Measurements from ENCODE around the gene CD4.
"Not testable (repeated sequence)": the region's sequence is repeated elsewhere in the genome, so short reads cannot be mapped to it uniquely, and the experiment has no call there.

The CD4 gene

DNA sequence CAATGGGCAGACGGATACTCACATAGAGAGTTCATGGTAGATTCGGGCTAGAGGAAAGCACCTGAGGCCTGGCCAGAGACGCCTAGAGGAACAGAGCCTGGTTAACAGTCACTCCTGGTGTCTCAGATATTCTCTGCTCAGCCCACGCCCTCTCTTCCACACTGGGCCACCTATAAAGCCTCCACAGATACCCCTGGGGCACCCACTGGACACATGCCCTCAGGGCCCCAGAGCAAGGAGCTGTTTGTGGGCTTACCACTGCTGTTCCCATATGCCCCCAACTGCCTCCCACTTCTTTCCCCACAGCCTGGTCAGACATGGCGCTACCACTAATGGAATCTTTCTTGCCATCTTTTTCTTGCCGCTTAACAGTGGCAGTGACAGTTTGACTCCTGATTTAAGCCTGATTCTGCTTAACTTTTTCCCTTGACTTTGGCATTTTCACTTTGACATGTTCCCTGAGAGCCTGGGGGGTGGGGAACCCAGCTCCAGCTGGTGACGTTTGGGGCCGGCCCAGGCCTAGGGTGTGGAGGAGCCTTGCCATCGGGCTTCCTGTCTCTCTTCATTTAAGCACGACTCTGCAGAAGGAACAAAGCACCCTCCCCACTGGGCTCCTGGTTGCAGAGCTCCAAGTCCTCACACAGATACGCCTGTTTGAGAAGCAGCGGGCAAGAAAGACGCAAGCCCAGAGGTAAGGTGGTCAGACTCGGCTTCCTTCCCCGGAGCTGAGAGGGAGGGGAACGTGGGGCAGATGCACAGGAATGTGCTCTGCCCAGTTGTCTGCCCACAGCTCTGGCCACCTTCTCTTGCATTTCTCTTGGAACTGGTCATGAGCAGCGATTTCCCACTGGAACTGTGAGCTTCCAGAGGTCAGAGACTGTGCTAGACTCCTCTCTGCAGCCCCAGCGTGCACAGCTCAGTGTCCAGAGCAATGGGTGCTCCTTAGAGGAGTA lies at the start of gene CD4:
TSS of gene CD4 (plus strand) at position 557 of the 953 bp plus-strand sequence. CDS start 10,611 bp downstream, outside the sequence.
- no peak for FAIRE-seq

GRCh38 chr12:6742080-6742479 lies 47.2 kb upstream of the CD4 start:
- FAIRE-seq: not testable (repeated sequence)

GRCh38 chr12:6742834-6743233 lies 46.5 kb upstream of the CD4 start:
- FAIRE-seq: no peak

GRCh38 chr12:6743300-6743699 lies 46.0 kb upstream of the CD4 start:
- not testable (repeated sequence) for FAIRE-seq

- no peak for FAIRE-seq
These were observed 43.4 kb upstream of the CD4 start for GRCh38 chr12:6745741-6746525.

DNA sequence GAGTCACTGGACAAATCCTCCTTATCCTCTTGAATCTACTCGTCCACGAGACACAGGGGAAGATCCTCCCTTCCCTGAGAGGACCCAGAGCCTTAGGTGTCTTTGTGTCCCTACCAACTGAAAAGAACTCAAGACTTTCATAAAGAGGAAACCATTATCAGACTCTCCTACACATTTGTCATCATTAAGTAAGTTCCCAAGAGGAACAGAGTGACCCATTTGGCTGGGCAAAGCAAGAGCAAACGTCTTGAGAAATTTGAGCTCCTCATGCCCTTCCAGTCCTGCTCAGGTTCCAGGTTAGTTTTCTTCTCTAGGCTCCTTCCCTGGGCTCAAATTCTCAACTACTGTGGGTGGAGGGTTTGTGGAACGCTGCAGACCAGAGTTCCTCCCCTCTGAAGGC lies 42.1 kb upstream of the CD4 start:
- no peak for FAIRE-seq

DNA sequence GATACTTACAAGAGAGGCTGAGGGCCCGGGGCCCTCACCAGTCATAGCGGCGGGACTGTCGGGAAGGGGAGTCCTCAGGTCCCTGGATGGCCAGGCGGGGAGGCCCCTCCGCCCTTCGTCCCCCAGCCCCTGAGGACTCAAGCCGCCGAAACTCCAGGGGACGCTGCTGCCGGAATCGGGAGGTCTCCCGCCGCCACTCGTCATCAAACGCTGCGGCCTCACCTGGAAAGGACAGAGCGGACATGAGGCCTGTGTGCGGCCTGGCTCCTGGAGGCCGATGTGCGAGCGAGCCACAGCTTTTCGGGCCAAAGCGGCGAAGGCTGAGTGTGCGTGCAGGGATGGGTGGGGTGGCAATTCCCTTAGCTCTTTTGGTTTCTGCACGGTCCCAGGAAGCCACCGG lies 40.6 kb upstream of the CD4 start:
- no peak for FAIRE-seq

DNA sequence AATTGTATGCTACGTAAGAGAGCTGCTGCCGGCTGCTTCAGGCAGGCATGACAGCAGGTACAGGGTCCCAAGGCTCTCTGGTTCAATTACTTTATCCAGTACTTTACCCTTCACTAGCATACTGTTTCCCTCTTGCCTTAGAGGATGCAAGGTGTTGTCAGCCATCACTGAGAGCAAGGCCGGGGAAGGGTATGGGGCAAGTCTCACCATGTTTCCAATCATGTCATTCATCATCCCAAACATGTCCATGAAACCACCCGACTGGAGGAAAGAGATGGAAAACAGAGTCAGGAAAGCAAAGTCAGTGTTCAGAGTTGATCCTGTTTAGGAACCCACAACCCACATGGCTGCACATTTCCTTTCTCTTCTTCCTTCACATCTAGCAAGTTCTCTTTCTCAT lies 38.8 kb upstream of the CD4 start:
- FAIRE-seq: no peak

GRCh38 chr12:6751767-6752166 lies 37.6 kb upstream of the CD4 start:
- no peak for FAIRE-seq

DNA sequence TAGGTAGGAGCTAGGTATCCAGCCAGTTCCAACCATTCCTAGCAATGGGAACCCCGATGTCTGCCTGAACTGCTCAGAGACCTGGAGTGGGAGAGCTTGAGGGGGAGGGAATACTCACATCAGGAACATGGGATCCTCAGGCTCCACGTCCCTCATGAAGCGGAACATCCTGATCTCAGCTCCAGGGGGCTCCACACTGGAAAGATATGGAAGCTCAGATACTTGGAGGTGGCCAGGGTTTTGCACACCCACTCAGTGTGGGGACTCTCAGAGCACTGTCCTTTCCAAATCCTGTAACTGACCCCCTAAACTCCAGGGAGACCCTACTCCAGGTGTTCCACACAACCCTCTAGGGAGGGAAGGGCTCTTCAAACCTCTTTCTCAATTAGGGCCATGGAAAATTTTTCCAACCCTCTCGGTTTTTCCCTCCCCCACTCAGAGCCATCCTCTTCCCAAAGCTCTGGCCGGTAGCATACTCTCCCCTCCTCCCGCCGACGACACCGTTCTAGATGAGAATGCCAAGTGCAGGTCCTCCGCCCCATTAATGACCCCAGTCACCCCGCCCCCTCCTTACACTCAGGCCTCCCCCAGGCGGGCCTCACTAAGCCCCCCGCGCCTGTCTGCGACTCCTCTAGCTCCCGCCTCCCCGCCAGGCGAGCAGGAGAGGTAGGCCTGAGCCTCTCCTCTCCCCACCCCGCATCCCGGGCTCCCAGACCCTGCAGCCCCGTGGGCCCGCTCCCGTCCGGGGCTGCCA lies 37.0 kb upstream of the CD4 start:
- no peak for FAIRE-seq

DNA sequence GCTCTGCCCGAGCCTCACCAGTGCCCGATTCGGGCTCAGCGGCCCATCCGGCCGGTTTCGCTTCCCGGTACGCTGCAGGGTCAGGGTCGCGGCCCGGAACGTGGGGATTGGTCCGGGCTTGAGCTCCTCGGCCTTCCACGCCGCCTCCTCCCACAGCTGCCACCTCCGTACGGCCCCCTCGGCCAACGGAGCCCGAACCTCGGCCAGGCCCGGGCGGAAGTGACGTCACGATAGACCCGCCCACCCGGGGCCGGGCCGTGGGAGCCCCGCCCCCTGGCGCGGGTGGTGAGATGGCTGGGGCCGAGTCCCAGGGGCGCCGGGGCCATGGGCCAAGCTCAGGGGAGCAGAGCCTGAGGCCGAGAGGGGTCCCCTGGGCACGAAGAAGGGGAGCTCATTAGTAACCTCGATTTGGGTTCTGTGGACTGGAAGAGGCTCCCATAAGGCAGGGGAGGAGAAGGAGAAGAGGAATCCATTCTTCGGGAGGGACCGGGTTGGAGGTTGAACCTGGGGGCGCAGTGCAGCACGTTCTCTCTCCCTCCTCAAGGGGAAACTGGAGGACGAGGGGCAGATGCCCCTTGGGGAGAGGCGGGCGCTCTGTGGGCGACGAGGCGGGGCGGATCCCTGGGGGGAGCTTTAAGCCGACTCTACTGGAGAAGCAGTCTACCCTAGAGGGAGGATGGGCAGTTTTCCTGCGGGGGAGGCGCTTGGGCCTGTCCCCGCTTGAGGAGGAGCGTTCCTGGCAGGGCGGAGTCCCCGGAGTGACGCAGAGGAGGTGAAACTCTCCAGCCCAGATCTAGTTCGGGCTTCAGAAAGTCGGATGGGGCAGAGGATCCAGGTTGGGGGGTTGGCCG lies 36.2 kb upstream of the CD4 start, which contains the start of gene MLF2:
TSS of gene MLF2 (minus strand) at position 221 of the 851 bp plus-strand sequence. CDS start 807 bp downstream, outside the sequence.
- FAIRE-seq: peak; percentile 99

DNA sequence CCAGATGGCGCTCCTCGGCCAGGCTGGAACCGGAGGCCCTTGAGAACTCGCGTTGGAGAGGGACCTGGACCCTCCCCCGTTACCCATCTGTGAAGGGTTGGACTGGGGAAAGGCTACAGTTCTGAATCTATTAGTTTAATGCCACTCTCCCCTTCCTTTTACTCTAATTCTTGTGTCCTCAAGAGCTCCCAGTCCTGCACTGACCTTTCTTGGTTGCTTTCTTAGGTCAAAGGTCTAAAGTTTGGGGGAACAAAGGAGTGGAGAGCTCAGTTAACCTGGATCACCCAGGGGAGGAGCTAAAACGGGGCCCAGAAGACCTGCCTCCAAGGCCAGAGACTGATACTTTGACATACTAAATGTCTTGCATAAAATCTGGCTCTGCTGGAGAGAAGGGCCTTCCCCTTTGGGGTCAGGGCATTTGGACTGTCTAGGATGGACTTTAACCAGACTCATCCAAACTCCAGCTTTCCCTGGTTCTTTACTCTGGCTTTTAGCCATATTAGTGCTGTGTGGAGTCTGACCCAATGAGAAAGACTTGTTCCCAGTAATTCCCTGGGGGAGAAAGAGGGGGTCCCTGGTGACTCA lies 35.5 kb upstream of the CD4 start:
- FAIRE-seq: no peak

DNA sequence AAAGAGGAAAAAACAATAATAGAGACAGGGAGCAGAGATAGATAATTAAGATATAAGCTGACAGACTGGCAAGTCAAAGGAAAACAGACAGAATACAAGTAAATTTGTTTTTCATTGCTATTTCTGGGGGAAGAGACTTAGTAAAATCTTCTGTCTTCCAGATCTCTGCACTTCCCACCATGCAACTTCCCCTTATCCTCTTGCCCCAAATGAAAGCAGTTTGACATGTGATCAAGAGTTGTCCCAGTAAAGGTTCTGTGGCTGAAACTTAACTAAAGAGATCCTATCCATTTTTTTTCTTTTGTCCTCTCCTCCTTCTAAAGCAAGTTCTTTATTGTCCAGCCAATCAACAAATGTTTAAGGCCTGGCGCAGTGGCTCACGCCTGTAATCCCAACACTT lies 34.9 kb upstream of the CD4 start:
- FAIRE-seq: no peak

GRCh38 chr12:6757028-6757690 lies 32.2 kb upstream of the CD4 start:
- no peak for FAIRE-seq

DNA sequence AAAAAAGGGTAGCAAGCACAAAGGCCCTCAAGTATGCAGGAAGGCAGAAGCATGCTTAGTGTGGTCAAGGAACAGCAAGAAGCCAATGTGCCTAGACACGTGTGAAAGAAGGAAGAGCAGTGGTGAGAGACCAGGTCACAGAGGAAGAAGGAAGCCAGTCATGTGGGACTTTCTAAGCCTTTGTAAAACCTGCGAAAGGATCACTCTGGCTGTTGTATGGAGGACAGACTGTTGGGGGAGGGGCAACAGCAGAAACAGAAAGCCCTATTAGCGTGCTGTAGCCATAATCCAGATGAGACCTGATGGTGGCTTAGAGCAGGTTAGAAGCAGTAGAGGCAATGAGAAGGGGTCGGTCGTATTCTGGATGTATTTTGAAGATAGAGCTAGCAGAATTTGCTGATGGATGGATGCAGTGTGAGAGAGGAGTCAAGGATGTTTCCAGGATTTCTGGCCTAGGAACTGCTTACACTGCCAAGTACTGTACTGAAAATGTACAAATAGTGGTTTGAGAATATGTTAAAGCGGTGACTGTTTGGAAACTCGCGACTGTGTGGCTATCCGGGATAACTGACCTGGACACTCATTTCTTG lies 30.7 kb upstream of the CD4 start:
- FAIRE-seq: no peak

DNA sequence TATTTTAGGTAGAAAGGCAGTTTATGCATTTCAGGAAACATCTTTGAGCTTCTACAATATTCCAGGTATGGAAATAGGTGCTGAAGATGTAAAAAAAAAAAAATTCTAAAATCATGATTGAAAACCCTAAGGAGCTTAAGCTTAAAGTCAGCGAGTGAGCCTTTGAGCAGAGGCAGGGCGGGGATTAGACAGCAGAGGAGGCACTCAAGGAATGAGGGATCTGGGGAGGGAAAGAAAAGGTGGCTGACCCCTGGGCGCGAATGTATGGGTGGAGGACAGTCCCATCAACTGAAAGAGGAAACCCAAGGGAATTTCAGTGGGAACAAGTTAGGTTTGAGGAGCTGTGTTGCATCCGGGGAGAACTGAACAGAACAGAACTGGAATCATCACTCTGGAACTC lies 29.6 kb upstream of the CD4 start:
- no peak for FAIRE-seq

- no peak for FAIRE-seq
These were observed 25.9 kb upstream of the CD4 start for GRCh38 chr12:6763380-6763779.

- peak; percentile 100 for FAIRE-seq
These were observed 25.1 kb upstream of the CD4 start for GRCh38 chr12:6764011-6764828.

- no peak for FAIRE-seq
These were observed 24.2 kb upstream of the CD4 start for GRCh38 chr12:6765048-6765633.
